HG03139 (cell line): ENCODE measurements around the gene PER1.

Source experiments
- ATAC-seq: cut with Tn5 transposase; IDR thresholded peaks from one replicate; pipeline ENCODE4 v1.9.1; 2021; ENCODE audit not compliant: unreplicated experiment

Gene PER1

GRCh38 chr17:8140065-8141029, 11.9 kb downstream of the PER1 start:
- no peak for ATAC-seq

- peak; percentile 79 for ATAC-seq
Observed at GRCh38 chr17:8138672-8139371, 13.4 kb downstream of the PER1 start.

GRCh38 chr17:8138374-8138671, 13.9 kb downstream of the PER1 start:
- peak; percentile 7 for ATAC-seq

DNA sequence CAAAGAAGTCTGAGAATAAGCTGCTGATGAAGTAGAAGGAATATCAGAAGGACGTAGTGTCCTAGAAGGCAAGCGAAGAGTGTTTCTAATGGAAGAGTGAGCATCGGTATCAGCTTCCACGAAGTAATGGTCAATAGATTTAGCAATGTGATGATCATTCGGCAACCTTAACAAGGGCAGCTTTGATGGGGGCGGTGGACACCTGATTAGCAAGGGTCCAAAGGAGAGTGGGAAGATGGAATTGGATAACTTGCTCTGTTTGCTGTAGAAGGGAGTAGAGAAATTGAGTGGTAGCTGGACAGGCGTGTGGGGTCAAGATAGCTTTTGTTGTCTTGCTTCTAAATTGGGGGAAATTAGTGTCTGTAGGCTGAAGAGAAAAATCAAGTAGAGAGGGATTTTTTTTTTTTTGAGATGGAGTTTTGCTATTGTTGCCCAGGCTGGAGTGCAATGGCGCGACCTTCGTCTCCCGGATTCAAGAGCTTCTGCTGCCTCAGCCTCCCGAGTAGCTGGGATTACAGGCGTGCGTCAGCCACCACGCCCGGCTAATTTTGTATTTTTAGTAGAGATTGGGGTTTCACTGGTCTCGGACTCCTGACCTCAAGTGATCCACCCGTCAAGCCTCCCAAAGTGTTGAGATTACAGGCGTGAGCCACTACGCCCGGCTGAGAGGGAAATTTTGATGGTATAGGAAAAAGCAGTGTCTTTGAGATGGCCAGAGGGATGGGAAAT, 14.4 kb downstream of the PER1 start:
- ATAC-seq: no peak

DNA sequence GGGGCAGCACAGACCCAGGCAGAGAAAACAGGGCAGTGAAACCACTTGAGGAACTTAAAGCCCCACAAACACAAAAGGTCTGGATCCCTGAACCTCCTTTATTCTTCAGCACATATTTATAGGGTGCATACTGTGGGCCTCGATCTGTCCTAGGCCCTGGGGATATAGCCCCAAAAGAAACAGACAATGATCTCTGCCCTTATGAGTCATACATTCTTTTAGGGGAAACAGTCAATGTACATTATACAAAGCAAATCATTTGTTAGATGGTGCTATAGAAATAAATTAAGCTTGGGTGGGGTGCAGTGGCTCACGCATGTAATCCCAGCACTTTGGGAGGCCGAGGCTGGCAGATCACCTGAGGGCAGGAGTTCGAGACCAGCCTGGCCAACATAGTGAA, 18.3 kb downstream of the PER1 start:
- no peak for ATAC-seq

DNA sequence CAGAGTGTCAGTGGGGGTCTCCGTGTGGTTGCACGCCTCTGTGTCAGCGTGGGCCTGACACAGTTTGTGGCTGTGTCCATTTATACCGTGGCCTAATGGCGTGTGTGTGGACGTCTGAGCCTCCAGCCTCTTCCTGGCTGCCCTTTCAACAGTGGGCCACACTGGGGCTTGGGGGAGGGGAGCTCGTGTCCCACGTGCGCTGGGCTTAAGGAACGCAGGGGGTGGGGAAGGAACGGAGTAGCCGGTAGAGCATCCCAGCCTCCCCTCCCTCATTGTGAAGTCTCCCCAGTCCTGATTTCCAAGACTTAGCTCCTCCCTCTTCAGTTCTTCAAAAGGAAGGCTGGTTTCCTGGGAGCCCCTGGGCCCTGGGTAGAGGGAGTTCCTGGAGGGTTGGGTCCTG, 18.8 kb downstream of the PER1 start:
- ATAC-seq: no peak

GRCh38 chr17:8131844-8132441, 20.3 kb downstream of the PER1 start:
- no peak for ATAC-seq

- ATAC-seq: no peak
Observed at GRCh38 chr17:8128125-8128784, 23.9 kb downstream of the PER1 start.

GRCh38 chr17:8126491-8127066, 25.6 kb downstream of the PER1 start:
- no peak for ATAC-seq

DNA sequence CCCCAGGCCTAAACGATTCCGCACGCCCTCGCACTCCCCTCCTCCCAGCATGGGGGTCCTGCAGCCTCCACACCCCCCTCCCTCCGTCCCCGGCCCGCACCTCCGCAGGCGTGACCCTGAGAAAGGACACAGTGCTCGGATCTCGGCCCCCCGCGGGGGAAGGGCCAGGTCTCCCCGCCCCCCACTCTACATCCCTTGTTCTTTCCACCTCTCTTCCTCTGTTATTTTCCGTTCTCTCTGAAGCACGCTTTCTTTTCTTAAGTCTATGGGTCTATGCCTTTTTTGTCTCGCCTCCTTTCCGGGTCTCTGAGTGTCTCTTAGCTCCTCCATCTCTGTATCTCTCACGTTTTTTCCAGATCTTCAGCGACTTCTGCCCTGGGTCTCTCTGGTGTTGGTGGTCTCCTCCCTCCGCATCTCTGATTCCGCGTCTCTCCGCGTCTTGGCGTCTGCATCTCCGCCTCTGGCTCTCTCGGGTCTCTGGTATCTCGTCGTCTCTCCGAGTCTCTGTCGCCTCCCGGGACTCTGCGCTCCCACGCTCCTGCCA, 26.2 kb downstream of the PER1 start:
- no peak for ATAC-seq

- no peak for ATAC-seq
Observed at GRCh38 chr17:8125154-8125946, 26.9 kb downstream of the PER1 start.

GRCh38 chr17:8124350-8125153, 27.7 kb downstream of the PER1 start:
- ATAC-seq: no peak

- ATAC-seq: no peak
Observed at GRCh38 chr17:8123695-8124349, 28.4 kb downstream of the PER1 start, which contains the start of gene HES7. Gene HES7 (minus strand): TSS chr17:8124106. CDS start chr17:8124084, 22 bp downstream.

DNA sequence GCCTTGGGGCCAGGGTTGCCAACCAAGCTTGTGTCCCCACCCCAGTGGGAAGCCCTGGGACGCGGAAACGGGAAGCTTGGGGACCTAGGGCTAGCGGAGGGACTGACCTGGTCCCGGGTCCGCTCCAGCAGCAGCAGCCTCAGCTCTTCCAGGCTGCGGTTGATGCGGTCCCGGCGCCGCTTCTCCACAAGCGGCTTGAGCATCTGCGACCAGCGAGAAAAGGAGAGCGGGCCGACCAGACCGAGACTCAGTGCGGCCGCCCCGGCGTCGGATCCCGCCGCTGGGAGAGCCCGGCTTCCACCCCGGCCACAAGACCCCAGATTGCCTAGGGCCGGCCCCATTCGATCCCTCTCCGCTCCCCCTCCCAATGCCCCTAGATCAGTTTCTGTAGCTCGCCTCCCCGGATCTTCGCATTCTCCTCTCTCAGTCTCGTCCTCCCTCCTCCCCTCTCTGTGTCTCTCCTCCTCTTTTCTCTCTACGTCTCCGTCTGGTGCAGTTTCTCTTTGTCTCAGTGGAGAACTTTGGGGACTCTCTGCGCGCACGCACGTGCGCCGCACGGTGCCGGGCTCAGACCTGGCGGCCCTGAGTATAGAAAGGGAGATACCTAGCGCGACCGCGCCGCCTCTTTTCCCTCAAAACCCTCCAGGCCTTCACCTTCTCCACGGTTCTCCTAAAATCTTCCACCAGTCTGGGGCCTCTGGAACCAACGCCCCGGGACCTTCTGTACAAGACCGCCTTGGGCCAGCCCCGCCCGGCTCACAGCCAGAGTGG, 29.1 kb downstream of the PER1 start:
- ATAC-seq: no peak

- ATAC-seq: no peak
Observed at GRCh38 chr17:8122422-8122923, 29.7 kb downstream of the PER1 start.

DNA sequence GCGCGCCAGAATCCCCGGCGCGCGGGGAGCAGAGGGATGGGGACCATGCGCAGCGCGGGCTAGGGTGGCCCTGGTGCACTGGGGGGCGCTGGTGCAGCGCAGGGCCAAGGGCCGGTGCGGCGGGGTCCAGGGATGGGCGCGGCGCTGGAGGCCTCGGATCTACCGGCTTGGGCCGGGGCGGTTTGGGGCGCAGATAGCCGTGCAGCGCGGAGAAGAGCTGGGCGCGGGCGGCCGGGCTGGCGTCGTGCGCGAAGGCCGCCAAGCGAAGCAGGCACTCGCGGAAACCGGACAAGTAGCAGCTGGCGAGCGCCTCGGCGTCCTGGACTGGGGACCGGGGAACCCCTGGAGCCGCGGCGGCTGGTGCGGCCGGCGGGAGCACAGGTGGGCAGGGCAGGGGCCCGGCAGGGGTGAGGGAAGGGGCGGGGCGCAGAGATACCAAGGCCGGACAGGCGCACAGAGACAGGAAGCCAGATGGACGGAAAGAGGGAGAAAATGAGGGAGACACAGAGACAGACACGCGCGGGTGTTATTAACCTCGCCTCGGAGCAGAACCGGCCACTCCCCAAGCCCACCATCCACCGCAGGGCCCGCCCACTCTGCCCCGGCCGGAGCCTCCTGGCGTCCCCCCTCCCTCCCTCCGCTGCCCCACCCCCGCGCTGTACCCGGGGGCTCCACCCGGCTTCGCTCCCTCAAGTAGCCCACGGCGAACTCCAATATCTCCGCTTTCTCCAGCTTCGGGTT, 30.4 kb downstream of the PER1 start:
- ATAC-seq: peak; percentile 25

- ATAC-seq: no peak
Observed at GRCh38 chr17:8121407-8121680, 30.9 kb downstream of the PER1 start.
